ENCODE measurements around the gene ZNF384. TPM values are rescaled to one million over a fixed set of nuclear protein-coding genes. Genes with fewer than 3 reads are reported as not detected.
"Not testable (repeated sequence)": the region's sequence is repeated elsewhere in the genome, so short reads cannot be mapped to it uniquely, and the experiment has no call there.

ZNF384 gene
- total and polyA plus RNA-seq, 7 experiments from 2014 or later: 23.8 to 98.2 (median 64.5) TPM

- Histone ChIP-seq H3K36me3 (ENCODE audit: control insufficient read depth in 2 of 3, insufficient read depth in 3 of 3, low read length in 3 of 3) (no peaks in the 10 kb centered on the region), H3K4me3 (ENCODE audit: low read length) (no peak overlapping the region), H3K27me3 (ENCODE audit: control insufficient read depth in 2 of 2, insufficient read depth in 2 of 2, low read length in 2 of 2) (no peaks in the 10 kb centered on the region), H3K27ac (ENCODE audit: low read depth, low read length) (no peak overlapping the region), H3K4me1 (ENCODE audit: control insufficient read depth in 2 of 2, insufficient read depth in 2 of 2, low read length in 2 of 2) (no peaks in the 10 kb centered on the region), H3K9me3 (ENCODE audit: control insufficient read depth in 2 of 3, low read length in 3 of 3) (no peaks in the 10 kb centered on the region)
- H3K36me3 Mint-ChIP-seq: no peaks in the 10 kb centered on the region
- H3K27ac Mint-ChIP-seq: peak overlapping the region in 1 of 9 donors; percentile 12
- peaks cover 0 to 5% (median 3%) of the 10 kb centered on the region in 5 donors for H3K27me3 Mint-ChIP-seq
- ChIA-PET POLR2A (interaction anchor here (0.7 to 1.0 kb wide), 2 partner anchors 72 to 554 kb away, joined by 3 to 4 read pairs; partner anchors contain the start of gene CD4), CTCF (interaction anchor here (0.6 kb wide), 1 partner anchor 127 kb away, joined by 4 read pairs; no protein-coding TSS in a partner anchor)
- peaks cover 0 to 3% (median 0%) of the 10 kb centered on the region in 7 donors for H3K4me1 Mint-ChIP-seq
- no peak overlapping the region for H3K4me3 Mint-ChIP-seq
- ATAC-seq (no peak), DNase-seq (no peak)
- intact Hi-C loops (cut with micrococcal nuclease): no loop called here
- no peaks in the 10 kb centered on the region for H3K9me3 Mint-ChIP-seq
Observed at GRCh38 chr12:6716874-6717437, 27.8 kb upstream of the ZNF384 start.

GRCh38 chr12:6716031-6716873 lies 27.1 kb upstream of the ZNF384 start:
- ChIA-PET CTCF (interaction anchor here (0.6 kb wide), 1 partner anchor 128 kb away, joined by 4 read pairs; no protein-coding TSS in a partner anchor), POLR2A (interaction anchor here (1.0 kb wide), 1 partner anchor 73 kb away, joined by 4 read pairs; the partner anchor contains the start of gene CD4)
- H3K9me3 Mint-ChIP-seq; H3K4me1 ChIP-seq (ENCODE audit: control insufficient read depth in 2 of 2, insufficient read depth in 2 of 2, low read length in 2 of 2); H3K4me3 Mint-ChIP-seq; H3K36me3 ChIP-seq (ENCODE audit: control insufficient read depth in 2 of 3, insufficient read depth in 3 of 3, low read length in 3 of 3); DNase-seq; intact Hi-C loops (cut with micrococcal nuclease); H3K27me3 ChIP-seq (ENCODE audit: control insufficient read depth in 2 of 2, insufficient read depth in 2 of 2, low read length in 2 of 2); ATAC-seq; H3K36me3 Mint-ChIP-seq; H3K9me3 ChIP-seq (ENCODE audit: control insufficient read depth in 2 of 3, low read length in 3 of 3); H3K27ac Mint-ChIP-seq; H3K27ac ChIP-seq (ENCODE audit: low read depth, low read length); H3K27me3 Mint-ChIP-seq; H3K4me3 ChIP-seq (ENCODE audit: low read length); H3K4me1 Mint-ChIP-seq: not testable (repeated sequence)

GRCh38 chr12:6708960-6709394 lies 19.8 kb upstream of the ZNF384 start:
- intact Hi-C loops (cut with micrococcal nuclease): no loop called here
- no peak overlapping the region for H3K4me3 ChIP-seq (ENCODE audit: low read length)
- Mint-ChIP-seq H3K27me3 (peaks cover 0 to 21% (median 19%) of the 10 kb centered on the region in 5 donors), H3K9me3 (no peaks in the 10 kb centered on the region), H3K4me3 (peak overlapping the region; percentile 48 to 96 (median 81)), H3K27ac (peak overlapping the region; percentile 14 to 92 (median 84)), H3K4me1 (peaks cover 6 to 10% (median 8%) of the 10 kb centered on the region in 7 donors), H3K36me3 (peaks cover 0 to 4% (median 0%) of the 10 kb centered on the region in 5 donors)
- H3K27me3 ChIP-seq (ENCODE audit: control insufficient read depth in 2 of 2, insufficient read depth in 2 of 2, low read length in 2 of 2): no peaks in the 10 kb centered on the region
- H3K27ac ChIP-seq (ENCODE audit: low read depth, low read length): peak overlapping the region; percentile 31
- H3K9me3 ChIP-seq (ENCODE audit: control insufficient read depth in 2 of 3, low read length in 3 of 3): no peaks in the 10 kb centered on the region
- DNase-seq (peak in 5 of 9 donors; percentile 25 to 75 (median 47)), ATAC-seq (peak; percentile 61)
- POLR2A ChIA-PET: interaction anchor here (0.9 to 2.3 kb wide), 4 partner anchors 15 to 143 kb away, joined by 3 to 9 read pairs (median 5); partner anchors contain the start of genes COPS7A, USP5 and ZNF384
- no peaks in the 10 kb centered on the region for H3K36me3 ChIP-seq (ENCODE audit: control insufficient read depth in 2 of 3, insufficient read depth in 3 of 3, low read length in 3 of 3)
- CTCF ChIA-PET: no interaction called here
- no peaks in the 10 kb centered on the region for H3K4me1 ChIP-seq (ENCODE audit: control insufficient read depth in 2 of 2, insufficient read depth in 2 of 2, low read length in 2 of 2)

GRCh38 chr12:6708351-6708750 lies 19.2 kb upstream of the ZNF384 start:
- H3K27me3 ChIP-seq (ENCODE audit: control insufficient read depth in 2 of 2, insufficient read depth in 2 of 2, low read length in 2 of 2); H3K4me3 ChIP-seq (ENCODE audit: low read length); H3K4me1 ChIP-seq (ENCODE audit: control insufficient read depth in 2 of 2, insufficient read depth in 2 of 2, low read length in 2 of 2); H3K36me3 ChIP-seq (ENCODE audit: control insufficient read depth in 2 of 3, insufficient read depth in 3 of 3, low read length in 3 of 3); intact Hi-C loops (cut with micrococcal nuclease); ATAC-seq; CTCF ChIA-PET; H3K9me3 Mint-ChIP-seq; H3K27ac ChIP-seq (ENCODE audit: low read depth, low read length); DNase-seq; H3K36me3 Mint-ChIP-seq; H3K9me3 ChIP-seq (ENCODE audit: control insufficient read depth in 2 of 3, low read length in 3 of 3): not testable (repeated sequence)
- POLR2A ChIA-PET: interaction anchor here (0.6 to 2.3 kb wide), 3 partner anchors 16 to 483 kb away, joined by 4 to 9 read pairs (median 7); partner anchors contain the start of genes COPS7A and ZNF384
- Mint-ChIP-seq H3K4me3 (peak overlapping the region in 2 of 10 donors; percentile 72 to 88), H3K27me3 (peaks cover 5 to 27% (median 23%) of the 10 kb centered on the region in 5 donors), H3K27ac (peak overlapping the region in 1 of 9 donors; percentile 83), H3K4me1 (peaks cover 7 to 12% (median 11%) of the 10 kb centered on the region in 7 donors)

GRCh38 chr12:6703631-6704030 lies 14.5 kb upstream of the ZNF384 start:
- peaks cover 5 to 59% (median 51%) of the 10 kb centered on the region in 5 donors for H3K27me3 Mint-ChIP-seq
- Histone ChIP-seq H3K27ac (ENCODE audit: low read depth, low read length) (no peak overlapping the region), H3K9me3 (ENCODE audit: control insufficient read depth in 2 of 3, low read length in 3 of 3) (no peaks in the 10 kb centered on the region), H3K4me3 (ENCODE audit: low read length) (no peak overlapping the region), H3K36me3 (ENCODE audit: control insufficient read depth in 2 of 3, insufficient read depth in 3 of 3, low read length in 3 of 3) (no peaks in the 10 kb centered on the region), H3K4me1 (ENCODE audit: control insufficient read depth in 2 of 2, insufficient read depth in 2 of 2, low read length in 2 of 2) (peaks cover 5 to 8% of the 10 kb centered on the region in 2 donors), H3K27me3 (ENCODE audit: control insufficient read depth in 2 of 2, insufficient read depth in 2 of 2, low read length in 2 of 2) (peaks cover 0 to 6% of the 10 kb centered on the region in 2 donors)
- peaks cover 13 to 31% (median 25%) of the 10 kb centered on the region in 7 donors for H3K4me1 Mint-ChIP-seq
- no peak for ATAC-seq
- no peak overlapping the region for H3K27ac Mint-ChIP-seq
- H3K36me3 Mint-ChIP-seq: peaks cover 0 to 3% (median 0%) of the 10 kb centered on the region in 5 donors
- H3K4me3 Mint-ChIP-seq: peak overlapping the region in 2 of 10 donors; percentile 2 to 31
- POLR2A ChIA-PET: interaction anchor here (0.9 kb wide), 1 partner anchor 86 kb away, joined by 3 read pairs; the partner anchor contains the start of gene CD4
- intact Hi-C loops (cut with micrococcal nuclease): no loop called here
- CTCF ChIA-PET: no interaction called here
- DNase-seq: no peak
- H3K9me3 Mint-ChIP-seq: peaks cover 0 to 5% (median 0%) of the 10 kb centered on the region in 11 donors

- DNase-seq: no peak
- H3K36me3 Mint-ChIP-seq: peaks cover 0 to 2% (median 0%) of the 10 kb centered on the region in 5 donors
- H3K4me1 Mint-ChIP-seq: peaks cover 13 to 39% (median 25%) of the 10 kb centered on the region in 7 donors
- ATAC-seq: no peak
- peaks cover 5 to 70% (median 51%) of the 10 kb centered on the region in 5 donors for H3K27me3 Mint-ChIP-seq
- H3K9me3 Mint-ChIP-seq: peaks cover 0 to 5% (median 0%) of the 10 kb centered on the region in 11 donors
- Histone ChIP-seq H3K36me3 (ENCODE audit: control insufficient read depth in 2 of 3, insufficient read depth in 3 of 3, low read length in 3 of 3) (no peaks in the 10 kb centered on the region), H3K4me3 (ENCODE audit: low read length) (peak overlapping the region; percentile 62), H3K27ac (ENCODE audit: low read depth, low read length) (no peak overlapping the region), H3K27me3 (ENCODE audit: control insufficient read depth in 2 of 2, insufficient read depth in 2 of 2, low read length in 2 of 2) (peaks cover 0 to 6% of the 10 kb centered on the region in 2 donors), H3K4me1 (ENCODE audit: control insufficient read depth in 2 of 2, insufficient read depth in 2 of 2, low read length in 2 of 2) (peaks cover 5 to 8% of the 10 kb centered on the region in 2 donors), H3K9me3 (ENCODE audit: control insufficient read depth in 2 of 3, low read length in 3 of 3) (no peaks in the 10 kb centered on the region)
- intact Hi-C loops (cut with micrococcal nuclease): no loop called here
- H3K27ac Mint-ChIP-seq: peak overlapping the region in 5 of 9 donors; percentile 5 to 69 (median 56)
- ChIA-PET POLR2A (interaction anchor here (1.0 to 1.3 kb wide), 2 partner anchors 10 to 12 kb away, joined by 3 to 4 read pairs; no protein-coding TSS in a partner anchor), CTCF (no interaction called here)
- peak overlapping the region; percentile 63 to 92 (median 81) for H3K4me3 Mint-ChIP-seq
Observed at GRCh38 chr12:6701078-6701768, 12.0 kb upstream of the ZNF384 start.
